SK-N-MC (cell line): ENCODE data around the gene FOXN4.

ENCODE experiments used
- DNase-seq: peaks from one replicate; pipeline ENCODE4 v3.0.0-alpha.2; 2011; ENCODE audit warnings: low read depth, low spot score
- H3K27ac ChIP-seq: fragments of 200-600 bp; sonication (generic); 2 replicates; pipeline ENCODE4 v1.5.1; 2016; ENCODE audit warnings: mixed run types
- H3K36me3 ChIP-seq: fragments of 200-600 bp; sonication (generic); 2 replicates; pipeline ENCODE4 v1.6.1; 2017; ENCODE audit warnings: antibody characterized with exemption, low read length, mixed read lengths; ENCODE audit not compliant: insufficient read depth
- H3K4me3 ChIP-seq: fragments of 200-600 bp; sonication (generic); 2 replicates; pipeline ENCODE4 v1.5.1; 2016
- H3K9ac ChIP-seq: fragments of 200-600 bp; sonication (generic); 2 replicates; pipeline ENCODE4 v1.8.0; 2017; ENCODE audit warnings: mixed run types, mixed read lengths; ENCODE audit not compliant: insufficient read length
- H3K9me3 ChIP-seq: fragments of 200-600 bp; sonication (generic); 2 replicates; pipeline ENCODE4 v1.6.1; 2017; ENCODE audit warnings: low read depth, mild to moderate bottlenecking, antibody characterized with exemption, low read length, moderate library complexity, mixed read lengths
- EZH2 ChIP-seq: fragments of 200-600 bp; sonication (generic); IDR thresholded peaks from one replicate; pipeline ENCODE4 v1.6.1; 2017; ENCODE audit warnings: antibody characterized with exemption
- FOXP2 ChIP-seq: optimal IDR thresholded peaks from 2 replicates; pipeline ENCODE3; 2011; ENCODE audit warnings: mild to moderate bottlenecking, moderate library complexity; ENCODE audit not compliant: insufficient read depth; ENCODE audit errors: extremely low read length, control extremely low read depth
- POLR2AphosphoS5 ChIP-seq: IDR thresholded peaks from 2 replicates; pipeline ENCODE4 v1.6.1; 2012; ENCODE audit warnings: mild to moderate bottlenecking, low read depth, low read length, borderline replicate concordance

FOXN4 gene

GRCh38 chr12:109239691-109240090 lies 69.4 kb downstream of the FOXN4 start:
- Histone ChIP-seq H3K9me3 (no peaks in the 10 kb centered on the region), H3K27ac (no peak overlapping the region), H3K9ac (no peak overlapping the region), H3K36me3 (peaks cover 46% of the 10 kb centered on the region; the same call in 1 of the 2 replicates), H3K4me3 (no peak overlapping the region)
- TF ChIP-seq EZH2 (no peak), POLR2AphosphoS5 (no peak)
- no peak for DNase-seq

- no peak overlapping the region for H3K4me3 ChIP-seq
- no peak overlapping the region for H3K9ac ChIP-seq
- H3K27ac ChIP-seq: no peak overlapping the region
- no peaks in the 10 kb centered on the region for H3K9me3 ChIP-seq
- DNase-seq: no peak
- TF ChIP-seq POLR2AphosphoS5: no peak
- no peak for TF ChIP-seq FOXP2
- TF ChIP-seq EZH2: no peak
- peaks cover 44% of the 10 kb centered on the region; the same call in 1 of the 2 replicates for H3K36me3 ChIP-seq
Observed at GRCh38 chr12:109239179-109239578, 69.9 kb downstream of the FOXN4 start.

GRCh38 chr12:109236257-109236656 lies 72.8 kb downstream of the FOXN4 start:
- TF ChIP-seq POLR2AphosphoS5: no peak
- Histone ChIP-seq H3K4me3 (no peak overlapping the region), H3K9ac (no peak overlapping the region), H3K9me3 (no peaks in the 10 kb centered on the region), H3K36me3 (peaks cover 24% of the 10 kb centered on the region; the same call in 1 of the 2 replicates), H3K27ac (no peak overlapping the region)
- DNase-seq: no peak

- H3K9me3 ChIP-seq: no peaks in the 10 kb centered on the region
- TF ChIP-seq EZH2 (no peak), POLR2AphosphoS5 (no peak), FOXP2 (no peak)
- peaks cover 9% of the 10 kb centered on the region; the same call in 1 of the 2 replicates for H3K36me3 ChIP-seq
- H3K4me3 ChIP-seq: no peak overlapping the region
- no peak overlapping the region for H3K27ac ChIP-seq
- no peak overlapping the region for H3K9ac ChIP-seq
- DNase-seq: no peak
Observed at GRCh38 chr12:109234012-109234411, 75.1 kb downstream of the FOXN4 start.

GRCh38 chr12:109232731-109233130 lies 76.4 kb downstream of the FOXN4 start:
- H3K9ac ChIP-seq: no peak overlapping the region
- no peak overlapping the region for H3K4me3 ChIP-seq
- TF ChIP-seq POLR2AphosphoS5: no peak
- no peak for TF ChIP-seq EZH2
- no peak overlapping the region for H3K27ac ChIP-seq
- H3K9me3 ChIP-seq: no peaks in the 10 kb centered on the region
- no peak for DNase-seq
- peaks cover 9% of the 10 kb centered on the region; the same call in 1 of the 2 replicates for H3K36me3 ChIP-seq

- no peak overlapping the region for H3K4me3 ChIP-seq
- TF ChIP-seq FOXP2: no peak
- no peak for TF ChIP-seq POLR2AphosphoS5
- no peak for TF ChIP-seq EZH2
- H3K9me3 ChIP-seq: no peaks in the 10 kb centered on the region
- peaks cover 4% of the 10 kb centered on the region; the same call in 1 of the 2 replicates for H3K36me3 ChIP-seq
- no peak overlapping the region for H3K27ac ChIP-seq
- no peak overlapping the region for H3K9ac ChIP-seq
- no peak for DNase-seq
Observed at GRCh38 chr12:109230193-109230592, 78.9 kb downstream of the FOXN4 start.

GRCh38 chr12:109228664-109229063 lies 80.4 kb downstream of the FOXN4 start:
- Histone ChIP-seq H3K9ac (no peak overlapping the region), H3K27ac (no peak overlapping the region), H3K36me3 (peaks cover 9% of the 10 kb centered on the region; the same call in 1 of the 2 replicates), H3K4me3 (no peak overlapping the region), H3K9me3 (no peaks in the 10 kb centered on the region)
- TF ChIP-seq FOXP2 (no peak), POLR2AphosphoS5 (no peak), EZH2 (no peak)
- no peak for DNase-seq
